SK-MEL-5 (cell line): ENCODE data around the gene VPS37C. TPM values are rescaled to one million over a fixed set of nuclear protein-coding genes. Genes with fewer than 3 reads are reported as not detected.
A peak's percentile ranks its signal among the peaks of the same experiment; 100 is the strongest.

Source experiments
- DNase-seq: peaks from one replicate; pipeline ENCODE4 v3.0.0-alpha.2; 2016; ENCODE audit warnings: low read depth, low spot score
- in situ Hi-C: cut with HindIII; loops from 2 replicates; pipeline ENCODE4 v1.10.0; 2016; ENCODE audit warnings: low sequenced_read_pairs, high pct_unique_total_duplicates, low pct_unique_long_range_greater_than_20kb
- total RNA-seq: library from RNA; depleted of rRNA; stranded (reverse); fragments of >200 nt; shearing (Covaris generic); gene quantifications from 2 replicates; pipeline ENCODE4 v1.2.3, GENCODE V29; 2014

VPS37C gene
- total RNA-seq, 1 experiment from 2014 or later = 17.4 TPM

- in situ Hi-C loops = no loop called here
Observed at GRCh38 chr11:61146416-61146815, 14.8 kb downstream of the VPS37C start.

GRCh38 chr11:61145228-61146005, 15.8 kb downstream of the VPS37C start:
- no peak for DNase-seq

More at GRCh38 chr11:61146416-61146815, 14.8 kb downstream of the VPS37C start:
- no peak for DNase-seq

GRCh38 chr11:61144511-61145179, 16.6 kb downstream of the VPS37C start:
- in situ Hi-C loops = no loop called here
- no peak for DNase-seq

More at GRCh38 chr11:61145228-61146005, 15.8 kb downstream of the VPS37C start:
- in situ Hi-C loops = no loop called here

- DNase-seq = no peak
- in situ Hi-C loops = no loop called here
Observed at GRCh38 chr11:61142424-61142823, 18.8 kb downstream of the VPS37C start.

- DNase-seq = no peak
- in situ Hi-C loops = no loop called here
Observed at GRCh38 chr11:61141601-61142028, 19.6 kb downstream of the VPS37C start.

GRCh38 chr11:61140416-61140815, 20.8 kb downstream of the VPS37C start:
- in situ Hi-C loops = no loop called here

GRCh38 chr11:61139387-61139786, 21.8 kb downstream of the VPS37C start:
- DNase-seq = no peak
- in situ Hi-C loops = no loop called here

More at GRCh38 chr11:61140416-61140815, 20.8 kb downstream of the VPS37C start:
- DNase-seq = no peak

GRCh38 chr11:61138935-61139334, 22.3 kb downstream of the VPS37C start:
- in situ Hi-C loops = no loop called here
- no peak for DNase-seq

GRCh38 chr11:61134801-61135257, 26.4 kb downstream of the VPS37C start:
- no peak for DNase-seq
- in situ Hi-C loops = no loop called here

GRCh38 chr11:61133956-61134662, 27.1 kb downstream of the VPS37C start:
- in situ Hi-C loops = no loop called here
- no peak for DNase-seq

GRCh38 chr11:61133145-61133544, 28.1 kb downstream of the VPS37C start:
- in situ Hi-C loops = no loop called here
- no peak for DNase-seq

GRCh38 chr11:61132646-61133045, 28.6 kb downstream of the VPS37C start:
- DNase-seq = no peak
- in situ Hi-C loops = no loop called here

- in situ Hi-C loops = no loop called here
- no peak for DNase-seq
Observed at GRCh38 chr11:61131998-61132555, 29.1 kb downstream of the VPS37C start.

GRCh38 chr11:61131586-61131985, 29.6 kb downstream of the VPS37C start:
- in situ Hi-C loops = no loop called here
- DNase-seq = no peak

GRCh38 chr11:61131186-61131585, 30.0 kb downstream of the VPS37C start:
- no peak for DNase-seq
- in situ Hi-C loops = no loop called here

- DNase-seq = peak; percentile 86
- in situ Hi-C loops = no loop called here
Observed at GRCh38 chr11:61129639-61130523, 31.3 kb downstream of the VPS37C start.
